ENCODE results near the gene RPS8.
"Not testable (repeated sequence)": the region's sequence is repeated elsewhere in the genome, so short reads cannot be mapped to it uniquely, and the experiment has no call there.

The RPS8 gene

DNA sequence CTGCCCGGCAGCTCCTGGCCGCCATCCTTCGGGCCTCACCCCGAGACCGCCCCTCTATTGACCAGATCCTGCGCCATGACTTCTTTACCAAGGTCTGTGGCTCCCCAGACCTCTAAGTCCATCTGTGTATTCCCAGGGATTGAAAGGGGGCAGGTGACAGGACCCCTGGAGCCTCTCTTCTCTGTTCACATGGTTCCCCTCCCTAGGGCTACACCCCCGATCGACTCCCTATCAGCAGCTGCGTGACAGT is 27.6 kb downstream of the RPS8 start:
- no peak for DNase-seq (ENCODE audit: low spot score)

DNA sequence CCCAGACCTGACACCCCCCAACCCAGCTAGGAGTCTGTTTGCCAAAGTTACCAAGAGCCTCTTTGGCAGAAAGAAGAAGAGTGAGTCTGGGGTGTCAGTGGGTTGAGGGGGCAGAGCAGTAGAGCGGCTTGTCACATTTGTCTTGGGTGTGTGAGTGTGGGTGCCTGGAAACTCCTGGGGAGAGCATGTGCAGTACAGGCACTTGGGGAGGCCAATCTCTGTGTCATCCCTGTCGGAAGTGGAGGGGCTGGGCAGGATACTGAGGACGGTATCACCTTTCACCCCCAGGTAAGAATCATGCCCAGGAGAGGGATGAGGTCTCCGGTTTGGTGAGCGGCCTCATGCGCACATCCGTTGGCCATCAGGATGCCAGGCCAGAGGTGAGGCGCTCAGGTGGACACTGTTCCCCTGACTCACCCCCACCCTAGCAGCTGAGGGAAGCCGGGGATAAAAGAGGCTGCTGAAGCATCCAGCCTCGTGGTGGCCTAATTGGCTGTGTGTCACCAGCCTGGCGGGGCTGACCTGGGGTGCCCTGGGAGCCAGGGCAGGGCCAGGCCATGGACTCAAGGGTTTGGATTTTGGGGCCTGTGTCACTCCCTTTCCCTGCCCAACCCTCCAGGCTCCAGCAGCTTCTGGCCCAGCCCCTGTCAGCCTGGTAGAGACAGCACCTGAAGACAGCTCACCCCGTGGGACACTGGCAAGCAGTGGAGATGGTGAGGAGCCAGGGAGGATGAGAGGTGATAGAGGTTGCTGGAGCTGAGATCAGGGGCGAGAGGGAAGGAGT is 28.2 kb downstream of the RPS8 start:
- DNase-seq (ENCODE audit: low spot score), result no peak

DNA sequence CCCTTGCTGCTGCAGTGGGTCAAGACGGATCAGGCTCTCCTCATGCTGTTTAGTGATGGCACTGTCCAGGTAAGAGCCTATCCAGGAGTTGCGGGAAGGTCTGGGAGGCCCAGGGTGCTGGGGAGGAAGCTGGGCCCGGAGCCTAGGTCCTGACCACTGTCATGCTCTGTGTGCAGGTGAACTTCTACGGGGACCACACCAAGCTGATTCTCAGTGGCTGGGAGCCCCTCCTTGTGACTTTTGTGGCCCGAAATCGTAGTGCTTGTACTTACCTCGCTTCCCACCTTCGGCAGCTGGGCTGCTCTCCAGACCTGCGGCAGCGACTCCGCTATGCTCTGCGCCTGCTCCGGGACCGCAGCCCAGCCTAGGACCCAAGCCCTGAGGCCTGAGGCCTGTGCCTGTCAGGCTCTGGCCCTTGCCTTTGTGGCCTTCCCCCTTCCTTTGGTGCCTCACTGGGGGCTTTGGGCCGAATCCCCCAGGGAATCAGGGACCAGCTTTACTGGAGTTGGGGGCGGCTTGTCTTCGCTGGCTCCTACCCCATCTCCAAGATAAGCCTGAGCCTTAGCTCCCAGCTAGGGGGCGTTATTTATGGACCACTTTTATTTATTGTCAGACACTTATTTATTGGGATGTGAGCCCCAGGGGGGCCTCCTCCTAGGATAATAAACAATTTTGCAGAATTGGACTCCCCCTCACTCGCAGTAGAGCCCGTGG is 30.1 kb downstream of the RPS8 start:
- no peak for DNase-seq (ENCODE audit: low spot score)

DNA sequence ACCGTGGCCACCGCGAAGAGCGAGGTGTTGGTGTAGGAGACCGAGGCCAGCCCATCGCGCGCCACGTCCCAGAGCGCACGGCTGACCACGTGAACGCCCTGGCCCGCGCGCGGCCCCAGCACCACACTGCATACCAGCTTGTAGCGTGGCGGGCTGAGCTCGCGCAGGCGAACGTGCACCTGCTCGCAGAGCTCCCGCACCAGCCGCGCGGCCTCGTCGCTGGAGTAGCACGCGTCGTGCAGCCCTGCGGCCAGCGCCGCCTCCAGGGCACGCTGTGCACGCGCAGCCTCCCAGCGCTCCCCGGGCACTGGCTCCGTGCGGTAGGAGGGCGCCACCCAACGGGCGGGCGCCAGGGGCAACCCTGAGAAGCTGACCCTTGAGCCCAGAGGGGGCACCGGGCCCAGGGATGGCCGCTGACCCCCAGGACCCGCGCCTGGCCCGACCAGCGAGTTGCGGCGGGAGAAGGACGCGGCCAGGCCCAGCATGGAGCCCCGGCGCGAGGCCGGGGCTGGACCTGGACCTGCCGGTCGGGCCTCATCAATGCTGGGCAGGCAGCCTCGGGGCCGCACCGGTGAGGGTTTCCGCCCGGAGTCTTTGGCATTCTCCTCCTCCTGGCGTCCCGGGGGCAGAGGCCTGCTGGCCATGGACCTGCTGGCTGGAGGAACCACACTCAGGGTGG is 30.8 kb downstream of the RPS8 start:
- DNase-seq (ENCODE audit: low spot score), result no peak

DNA sequence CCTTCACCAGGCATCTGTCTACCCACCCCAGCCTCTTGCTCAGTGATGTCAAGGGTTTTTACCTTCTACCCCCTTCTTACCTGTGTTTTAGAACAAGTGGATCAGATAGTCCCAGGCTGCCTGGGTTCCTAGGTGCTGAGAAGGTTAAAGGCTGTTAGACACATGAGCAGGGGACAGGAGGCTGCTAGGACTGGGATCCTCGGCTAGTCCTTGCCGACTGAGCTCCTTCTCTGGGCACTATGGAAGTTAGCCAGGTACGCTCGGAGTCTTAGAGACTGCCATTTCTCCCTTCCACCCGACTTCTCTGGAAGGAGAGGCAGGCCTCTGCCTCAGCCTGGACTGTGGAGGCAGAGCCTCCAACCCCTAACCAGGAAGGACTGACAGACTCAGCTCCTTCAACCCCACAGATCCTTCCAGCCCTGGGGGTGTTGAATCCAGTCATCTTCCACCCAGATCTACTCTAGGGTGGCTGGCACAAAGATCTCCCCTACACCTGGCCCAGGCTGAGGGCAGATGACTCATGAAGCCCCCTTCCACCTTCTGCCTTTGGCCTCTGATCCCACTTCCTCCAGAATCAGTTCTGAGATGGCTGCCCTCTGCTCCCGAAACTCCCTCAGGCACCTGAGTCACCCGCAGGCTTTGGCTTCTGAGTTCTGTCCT is 31.5 kb downstream of the RPS8 start, which contains the start of gene DYNLT4:
Gene DYNLT4, minus strand, starts transcription at position 648 of the 660 bp plus-strand sequence. CDS start 683 bp downstream, outside the sequence.
- no peak for DNase-seq (ENCODE audit: low spot score)

DNA sequence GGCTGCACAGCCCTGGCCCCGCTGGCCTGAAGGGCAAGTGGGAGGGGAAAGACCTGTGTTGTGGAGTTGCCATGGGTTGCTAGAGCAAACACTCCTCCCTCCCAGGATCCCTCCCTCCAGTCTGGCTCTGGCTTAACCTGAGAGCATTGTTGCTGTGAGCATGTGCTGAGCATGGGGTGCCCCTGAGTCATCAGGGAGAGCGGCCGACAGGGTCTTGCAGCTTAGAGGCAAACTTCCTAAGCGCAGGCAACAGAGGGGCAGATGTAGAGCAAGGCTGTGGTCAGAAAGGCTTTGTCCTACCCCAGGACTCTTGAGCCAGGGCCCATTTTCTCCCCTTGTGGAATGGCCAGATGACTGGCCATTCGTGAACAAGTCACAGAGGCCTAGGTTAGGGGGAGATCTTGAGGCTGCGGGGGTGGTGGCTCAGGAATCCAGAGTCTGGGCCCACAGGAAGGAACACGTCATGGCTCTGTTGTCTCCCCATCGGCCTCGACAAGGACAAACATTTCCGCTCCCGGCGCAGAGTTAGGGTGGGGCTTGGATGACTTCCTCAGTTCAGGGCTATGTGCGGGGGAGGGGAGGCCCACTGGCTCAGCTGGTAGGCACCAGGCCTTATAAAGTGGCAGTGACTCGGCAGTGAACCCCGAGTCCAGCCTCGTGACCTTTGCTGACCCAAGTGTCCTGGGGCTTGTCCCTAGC is 32.2 kb downstream of the RPS8 start:
- DNase-seq (ENCODE audit: low spot score), result peak; percentile 96

DNA sequence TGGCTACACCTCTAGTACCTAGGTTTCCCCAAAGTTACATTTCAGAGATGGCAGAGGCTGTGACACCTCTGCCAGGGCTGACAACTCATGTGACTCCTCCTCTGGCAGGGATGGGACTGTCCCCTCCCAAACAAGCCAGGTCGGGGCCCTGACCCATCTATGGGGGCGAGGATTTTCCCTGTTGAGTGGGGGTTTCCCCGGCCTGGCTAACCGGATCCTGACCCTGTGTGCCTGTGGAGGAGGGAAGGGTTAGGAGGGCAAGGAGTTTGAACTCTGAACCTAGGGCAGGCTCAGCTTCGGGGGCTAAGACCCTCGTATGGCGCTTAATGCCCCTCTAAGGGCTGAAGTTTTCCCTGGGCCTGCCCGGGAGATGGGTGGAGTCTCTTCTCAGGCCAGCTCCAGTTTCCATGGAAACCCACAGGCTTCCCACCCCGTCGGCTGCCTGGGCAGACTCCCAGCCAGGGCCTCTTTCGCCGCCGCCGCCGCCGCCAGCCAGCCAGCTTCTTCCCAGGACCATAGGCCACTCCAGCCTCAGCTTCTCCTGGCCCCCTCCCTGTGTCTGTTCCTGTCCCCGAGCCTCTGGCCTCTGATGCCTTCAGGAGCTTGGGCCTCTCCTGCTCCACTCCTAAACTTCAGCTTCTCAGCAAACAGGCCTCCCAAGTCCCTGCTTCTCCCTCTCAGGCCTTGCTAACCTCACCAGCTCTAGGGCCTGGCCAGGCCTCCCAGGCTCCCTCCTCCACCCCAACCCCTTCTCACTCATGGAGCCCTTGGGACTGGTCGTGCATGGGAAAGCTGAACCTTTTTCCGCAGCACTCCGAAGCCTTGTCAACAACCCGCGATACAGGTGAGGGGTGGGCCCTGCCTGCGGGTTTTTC is 33.0 kb downstream of the RPS8 start, which contains the start of gene BTBD19:
Gene BTBD19, plus strand, starts transcription at position 461 of the 875 bp plus-strand sequence. Its CDS starts 298 bp downstream, at position 759.
- DNase-seq (ENCODE audit: low spot score), result peak; percentile 91

DNA sequence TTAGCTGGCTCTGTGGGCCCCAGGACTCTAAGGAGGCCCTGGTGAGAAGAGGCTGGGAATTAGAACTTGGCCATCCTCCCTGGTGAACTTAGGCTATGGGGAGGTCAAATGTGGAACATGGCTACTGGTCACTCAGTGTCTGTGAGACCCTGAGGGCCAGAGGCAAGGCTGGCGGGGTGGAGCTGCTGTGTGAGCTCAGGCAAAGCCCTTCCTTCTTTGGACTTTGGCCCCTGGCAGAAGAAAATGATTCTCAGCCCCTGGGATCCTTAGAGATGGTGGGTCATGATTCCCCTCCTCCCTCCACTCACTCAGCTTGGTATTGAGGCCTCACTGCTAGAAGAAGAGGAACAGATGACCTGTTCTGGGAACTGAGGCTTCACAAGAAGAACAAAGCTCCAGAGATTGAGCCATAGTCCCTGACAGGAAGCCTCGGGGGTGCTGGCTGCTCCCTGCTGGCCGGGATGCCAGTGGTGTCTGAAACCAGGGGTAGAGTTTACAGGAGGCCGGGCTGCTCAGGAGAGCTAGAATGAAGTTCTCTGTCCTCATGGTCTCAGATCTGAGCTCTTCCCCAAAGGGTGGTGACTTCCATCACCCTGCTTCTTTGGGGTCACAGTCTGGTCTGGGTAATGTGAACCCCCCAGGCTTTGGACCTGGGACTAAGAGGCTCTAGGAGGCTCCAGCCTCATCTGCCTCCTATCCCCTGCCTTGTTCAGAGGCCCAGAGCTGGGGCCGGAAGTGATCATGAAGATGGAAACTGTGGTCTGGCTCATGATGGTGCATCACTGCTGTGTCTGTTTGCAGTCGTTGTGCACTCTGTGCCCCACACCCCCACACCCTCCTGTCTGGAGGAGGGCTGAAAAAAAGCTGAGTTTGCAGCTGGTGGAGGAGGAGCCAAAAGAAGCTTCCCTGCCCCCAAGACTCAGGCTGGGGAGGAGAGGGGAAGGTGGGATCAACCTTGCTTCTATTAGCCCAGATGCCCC is 33.9 kb downstream of the RPS8 start:
- peak; percentile 43 for DNase-seq (ENCODE audit: low spot score)

DNA sequence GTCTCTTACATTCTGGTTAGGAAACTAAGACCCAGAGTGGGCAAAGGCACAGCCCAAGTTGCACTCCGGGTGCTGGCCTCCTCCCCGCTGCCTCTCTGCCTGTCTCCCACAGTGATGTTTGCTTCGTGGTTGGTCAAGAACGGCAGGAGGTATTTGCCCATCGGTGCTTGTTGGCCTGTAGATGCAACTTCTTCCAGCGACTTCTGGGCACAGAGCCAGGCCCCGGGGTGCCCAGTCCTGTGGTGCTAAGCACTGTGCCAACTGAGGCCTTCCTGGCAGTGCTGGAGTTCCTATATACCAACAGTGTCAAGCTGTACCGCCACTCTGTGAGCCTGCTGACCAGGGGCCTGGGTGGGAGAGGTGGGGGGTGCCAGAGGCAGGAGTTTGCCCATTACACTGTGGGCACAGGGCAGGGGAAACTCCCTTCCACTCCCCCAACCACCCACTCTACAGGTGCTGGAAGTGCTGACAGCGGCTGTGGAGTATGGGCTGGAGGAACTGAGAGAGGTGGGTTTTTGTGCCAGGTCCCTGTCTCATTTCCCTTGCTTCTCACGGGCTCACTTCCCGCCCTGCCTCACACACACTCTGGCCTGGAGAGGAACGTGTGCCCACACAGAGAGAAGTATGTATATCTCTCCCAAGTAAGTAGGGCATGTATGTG is 34.9 kb downstream of the RPS8 start:
- DNase-seq (ENCODE audit: low spot score), result no peak

DNA sequence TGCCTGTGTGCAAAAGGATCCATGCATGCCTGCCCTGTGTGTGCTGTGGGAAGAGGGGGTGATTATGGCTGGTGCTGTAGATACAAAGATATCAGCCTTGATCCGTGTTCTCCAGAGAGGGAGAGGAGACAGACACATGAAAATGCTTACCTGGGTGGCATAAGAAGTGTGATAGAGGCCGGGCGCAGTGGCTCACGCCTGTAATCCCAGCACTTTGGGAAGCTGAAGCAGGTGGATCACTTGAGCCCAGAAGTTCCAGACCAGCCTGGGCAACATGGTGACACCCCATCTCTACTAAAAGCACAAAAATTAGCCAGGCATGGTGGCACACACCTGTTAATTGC is 35.4 kb downstream of the RPS8 start:
- DNase-seq (ENCODE audit: low spot score), result not testable (repeated sequence)

DNA sequence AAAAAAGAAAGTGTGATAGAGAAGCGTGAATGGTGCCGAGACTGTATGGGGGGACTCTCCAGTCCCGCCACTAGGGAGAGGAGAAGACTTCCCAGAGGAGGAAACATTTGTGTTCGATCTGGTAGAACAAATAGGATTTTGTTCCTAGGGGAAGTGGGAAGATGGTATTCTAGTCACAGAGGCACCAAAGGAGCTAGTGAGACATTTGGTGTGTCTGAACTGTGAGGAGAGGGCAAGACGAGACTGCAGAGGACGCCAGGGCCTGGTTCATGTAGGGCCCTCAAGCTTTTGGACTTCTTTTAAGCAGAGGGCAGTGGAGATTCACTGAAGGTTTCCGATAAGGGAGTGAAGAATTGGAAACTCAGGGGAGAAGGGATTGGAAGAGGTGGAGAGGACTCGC is 35.9 kb downstream of the RPS8 start:
- DNase-seq (ENCODE audit: low spot score), result no peak

DNA sequence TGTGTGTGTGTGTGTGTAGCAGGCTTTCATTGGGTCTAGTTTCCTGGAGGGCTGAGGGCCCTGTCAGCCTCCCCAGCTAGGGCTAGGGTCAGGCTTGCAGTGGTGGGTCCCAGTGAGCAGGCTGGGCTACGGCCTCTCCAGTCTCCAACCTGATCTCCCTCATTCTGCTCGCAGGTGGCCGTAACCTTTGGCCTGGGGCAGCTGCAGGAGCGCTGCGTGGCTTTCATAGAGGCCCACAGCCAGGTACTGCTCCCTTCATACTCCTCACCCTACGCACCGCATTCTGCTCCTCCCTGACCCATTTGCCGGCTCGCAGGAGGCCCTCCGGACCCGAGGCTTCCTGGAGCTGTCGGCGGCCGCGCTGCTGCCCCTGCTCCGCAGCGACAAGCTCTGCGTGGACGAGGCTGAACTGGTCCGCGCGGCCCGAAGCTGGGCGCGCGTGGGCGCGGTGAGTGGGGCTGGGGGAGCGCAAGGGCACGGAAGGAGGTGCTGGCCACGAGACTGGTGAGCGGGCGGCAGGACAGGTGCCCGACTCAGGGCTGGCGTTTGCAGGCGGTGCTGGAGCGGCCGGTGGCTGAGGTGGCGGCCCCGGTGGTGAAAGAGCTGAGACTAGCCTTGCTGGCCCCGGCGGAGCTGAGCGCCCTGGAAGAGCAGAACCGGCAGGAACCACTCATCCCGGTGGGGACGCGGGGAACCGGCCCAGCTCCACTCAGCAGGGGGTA is 37.6 kb downstream of the RPS8 start:
- no peak for DNase-seq (ENCODE audit: low spot score)

DNA sequence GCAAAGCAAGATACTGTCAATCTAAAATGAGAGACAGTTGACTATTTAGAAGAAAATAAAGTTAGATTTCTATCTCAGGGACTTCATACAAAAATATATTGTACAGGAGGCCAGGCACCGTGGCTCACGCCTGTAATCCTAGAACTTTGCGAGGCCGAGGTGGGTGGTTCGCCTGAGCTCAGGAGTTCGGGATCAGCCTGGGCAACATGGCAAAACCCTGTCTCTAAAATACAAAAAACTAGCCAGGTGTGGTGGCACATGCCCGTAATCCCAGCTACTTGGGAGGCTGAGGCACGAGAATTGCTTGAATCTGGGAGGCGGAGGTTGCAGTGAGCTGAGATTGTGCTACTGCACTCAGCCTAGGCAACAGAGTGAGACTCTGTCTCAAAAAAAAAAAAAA is 40.6 kb downstream of the RPS8 start:
- not testable (repeated sequence) for DNase-seq (ENCODE audit: low spot score)

DNA sequence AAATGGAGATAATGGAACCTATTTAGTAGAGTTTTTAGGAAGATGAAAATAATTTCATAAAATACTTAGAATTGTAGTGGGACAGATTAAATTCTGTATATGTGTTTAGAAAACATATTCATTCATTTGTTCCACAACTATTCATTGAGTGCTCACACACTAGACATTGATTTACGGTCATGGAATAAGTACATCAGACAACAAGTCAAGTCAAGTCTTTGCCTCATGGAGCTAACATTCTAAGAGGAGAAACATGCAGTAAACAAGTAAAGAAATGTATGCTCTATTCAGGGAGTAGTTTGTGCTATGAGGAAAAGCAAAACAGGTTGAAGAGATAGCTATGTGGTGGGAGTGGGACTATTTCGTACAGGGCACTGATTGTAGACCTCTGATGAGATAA is 42.0 kb downstream of the RPS8 start:
- DNase-seq (ENCODE audit: low spot score), result no peak

DNA sequence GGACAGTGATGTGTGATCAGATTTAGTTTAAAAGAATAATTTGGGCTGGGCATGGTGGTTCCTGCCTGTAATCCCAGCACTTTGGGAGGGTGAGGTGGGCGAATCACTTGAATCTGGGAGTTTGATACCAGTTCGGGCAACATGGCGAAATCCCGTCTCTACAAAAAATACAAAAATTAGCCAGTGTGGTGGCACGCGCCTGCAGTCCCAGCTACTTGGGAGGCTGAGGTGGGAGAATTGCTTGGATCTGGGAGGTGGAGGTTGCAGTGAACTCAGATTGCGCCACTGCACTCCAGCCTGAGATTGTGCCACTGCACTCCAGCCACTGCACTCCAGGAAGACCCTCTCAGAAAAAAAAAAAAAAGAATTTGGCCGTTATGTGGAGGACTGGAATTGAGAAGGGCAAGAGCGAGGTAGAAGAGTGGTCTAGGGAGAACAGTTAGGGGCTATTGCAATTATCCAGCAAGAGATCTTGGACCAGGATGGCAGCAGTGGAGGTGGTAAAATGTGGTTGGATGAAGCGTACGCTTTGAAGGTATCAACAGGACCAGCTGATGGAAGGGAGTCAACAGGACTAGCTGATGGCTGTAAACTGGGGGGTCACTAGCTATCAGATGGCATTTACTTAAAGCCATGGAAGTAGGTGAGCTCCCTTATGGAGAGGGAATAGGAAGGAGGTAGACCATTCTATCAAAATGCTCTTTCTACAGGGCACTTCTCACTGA is 42.6 kb downstream of the RPS8 start:
- DNase-seq (ENCODE audit: low spot score), result no peak

DNA sequence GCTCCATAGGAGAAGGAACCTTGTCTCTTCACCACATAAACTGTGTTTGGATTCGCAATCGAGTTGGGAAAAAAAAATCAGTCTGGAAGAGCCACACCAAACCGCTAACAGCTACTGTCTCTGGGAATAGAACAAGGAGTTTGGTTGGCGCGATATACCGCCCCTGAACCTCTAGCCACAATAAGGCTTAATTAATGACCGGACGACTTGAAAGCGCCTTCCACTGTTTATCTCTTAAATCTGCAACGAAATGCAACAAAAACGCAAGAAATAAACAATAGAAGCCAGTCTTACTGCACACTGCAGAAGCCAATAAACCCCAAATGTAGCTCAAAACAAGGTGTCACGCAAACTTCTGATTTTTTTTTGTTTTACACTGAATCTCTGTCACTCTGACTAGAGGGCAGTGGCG is 43.9 kb downstream of the RPS8 start:
- DNase-seq (ENCODE audit: low spot score), result peak; percentile 32

DNA sequence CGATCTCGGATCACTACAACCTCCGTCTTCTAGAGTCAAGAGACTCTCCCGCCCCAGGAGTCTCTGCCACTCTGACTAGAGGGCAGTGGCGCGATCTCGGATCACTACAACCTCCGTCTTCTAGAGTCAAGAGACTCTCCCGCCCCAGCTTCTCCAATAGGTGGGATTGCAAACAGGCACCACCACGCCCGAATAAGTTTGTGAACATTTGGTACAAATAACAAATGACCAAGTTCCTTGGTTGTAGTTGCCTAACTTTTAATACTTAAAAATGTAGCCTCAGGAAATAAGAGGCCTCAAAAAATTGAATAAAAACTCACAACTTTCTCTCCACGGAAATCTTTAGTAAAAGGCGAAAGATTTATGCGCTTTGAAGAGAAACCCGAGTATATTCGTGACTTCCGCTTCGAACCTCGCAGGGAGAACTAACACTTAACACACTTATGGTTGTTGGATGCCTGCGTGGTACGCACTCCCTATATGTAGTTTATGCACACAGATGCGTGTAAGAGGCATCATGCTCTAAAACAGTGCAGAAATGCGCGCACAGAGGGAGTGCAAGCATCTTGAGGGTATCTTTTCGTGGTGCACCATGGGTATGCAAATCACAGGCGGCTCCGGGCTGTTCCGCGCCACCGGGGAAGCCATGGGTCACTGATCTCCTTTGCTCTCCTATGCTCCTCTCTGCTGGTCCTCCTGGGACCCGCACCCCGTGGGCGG is 44.4 kb downstream of the RPS8 start:
- peak; percentile 85 for DNase-seq (ENCODE audit: low spot score)

All from AG08395 (cell line).